Kidney epithelial cell (primary cell): ENCODE data around the gene FAM90A26. TPM values are rescaled to one million over a fixed set of nuclear protein-coding genes. Genes with fewer than 3 reads are reported as not detected.
"Not testable (repeated sequence)": the region's sequence is repeated elsewhere in the genome, so short reads cannot be mapped to it uniquely, and the experiment has no call there.

Source experiments
- DNase-seq: peaks from one replicate; pipeline ENCODE4 v3.0.0-alpha.2; 2010; ENCODE audit warnings: low read depth
- H3K27me3 ChIP-seq: 2 replicates; pipeline ENCODE4 v1.6.0; 2011; ENCODE audit warnings: low read length; ENCODE audit not compliant: control insufficient read depth, insufficient read depth
- H3K36me3 ChIP-seq: 2 replicates; pipeline ENCODE4 v1.5.1; 2011; ENCODE audit warnings: low read length; ENCODE audit not compliant: control insufficient read depth, insufficient read depth
- H3K4me3 ChIP-seq: 2 replicates; pipeline ENCODE4 v1.5.1; 2011; ENCODE audit warnings: low read depth, mild to moderate bottlenecking, control low read depth, low read length
- CTCF ChIP-seq: IDR thresholded peaks from 2 replicates; pipeline ENCODE4 v1.5.1; 2011; ENCODE audit warnings: mild to moderate bottlenecking, moderate library complexity, low read length, control low read depth, inconsistent platforms; ENCODE audit not compliant: insufficient read depth, poor library complexity, severe bottlenecking
- total RNA-seq: library from RNA; depleted of rRNA; stranded (reverse); fragments of >200 nt; gene quantifications from 2 replicates; pipeline ENCODE4 v1.2.3, GENCODE V29; 2015

The FAM90A26 gene
- total RNA-seq, 1 donor from 2014 or later = not detected

- Histone ChIP-seq H3K4me3 (no peak overlapping the region), H3K27me3 (no peaks in the 10 kb centered on the region), H3K36me3 (no peaks in the 10 kb centered on the region)
- DNase-seq = no peak
- TF ChIP-seq CTCF = no peak
Observed at GRCh38 chr4:9143421-9144080, 26.7 kb upstream of the FAM90A26 start.

GRCh38 chr4:9146967-9147366, 23.2 kb upstream of the FAM90A26 start:
- Histone ChIP-seq H3K4me3 (no peak overlapping the region), H3K36me3 (no peaks in the 10 kb centered on the region), H3K27me3 (no peaks in the 10 kb centered on the region)
- no peak for DNase-seq
- no peak for TF ChIP-seq CTCF

GRCh38 chr4:9147368-9147767, 22.8 kb upstream of the FAM90A26 start:
- DNase-seq, H3K4me3 ChIP-seq, H3K27me3 ChIP-seq, H3K36me3 ChIP-seq: not testable (repeated sequence)

GRCh38 chr4:9148611-9149409, 21.4 kb upstream of the FAM90A26 start:
- not testable (repeated sequence) for H3K36me3 ChIP-seq, DNase-seq, H3K27me3 ChIP-seq, H3K4me3 ChIP-seq

- peak overlapping the region; percentile 62 for H3K4me3 ChIP-seq
- not testable (repeated sequence) for H3K27me3 ChIP-seq, H3K36me3 ChIP-seq, DNase-seq
Observed at GRCh38 chr4:9151809-9152179, 18.4 kb upstream of the FAM90A26 start.

GRCh38 chr4:9152180-9153007, 17.8 kb upstream of the FAM90A26 start:
- DNase-seq = peak; percentile 56
- H3K36me3 ChIP-seq, H3K27me3 ChIP-seq: not testable (repeated sequence)
- peak overlapping the region; percentile 62 for H3K4me3 ChIP-seq

- not testable (repeated sequence) for H3K36me3 ChIP-seq, H3K27me3 ChIP-seq
- peak; percentile 88 for DNase-seq
- peak overlapping the region; percentile 72 for H3K4me3 ChIP-seq
Observed at GRCh38 chr4:9153008-9153570, 17.1 kb upstream of the FAM90A26 start.

- not testable (repeated sequence) for H3K36me3 ChIP-seq, DNase-seq, H3K27me3 ChIP-seq
- peak overlapping the region; percentile 72 for H3K4me3 ChIP-seq
Observed at GRCh38 chr4:9153571-9154157, 16.5 kb upstream of the FAM90A26 start.

- not testable (repeated sequence) for H3K4me3 ChIP-seq, H3K27me3 ChIP-seq, H3K36me3 ChIP-seq, DNase-seq
Observed at GRCh38 chr4:9155101-9155886, 14.9 kb upstream of the FAM90A26 start.

- not testable (repeated sequence) for H3K36me3 ChIP-seq, DNase-seq, H3K4me3 ChIP-seq, H3K27me3 ChIP-seq
Observed at GRCh38 chr4:9158392-9158791, 11.8 kb upstream of the FAM90A26 start.

- H3K27me3 ChIP-seq, DNase-seq: not testable (repeated sequence)
Observed at GRCh38 chr4:9160046-9160445, 10.2 kb upstream of the FAM90A26 start.

More at GRCh38 chr4:9160046-9160445, 10.2 kb upstream of the FAM90A26 start:
- H3K4me3 ChIP-seq, H3K36me3 ChIP-seq: not testable (repeated sequence)
